ENCODE measurements around the gene PDE12.
"Not testable (repeated sequence)": the region's sequence is repeated elsewhere in the genome, so short reads cannot be mapped to it uniquely, and the experiment has no call there.

PDE12 gene

GRCh38 chr3:57583544-57583943 is 27.5 kb downstream of the PDE12 start:
- no peak for DNase-seq (ENCODE audit: low read depth in 2 of 2)

GRCh38 chr3:57586778-57587177 is 30.7 kb downstream of the PDE12 start:
- no peak for DNase-seq (ENCODE audit: low read depth in 2 of 2)

- DNase-seq (ENCODE audit: low read depth in 2 of 2): no peak
These were observed 31.8 kb downstream of the PDE12 start for GRCh38 chr3:57587905-57588304.

DNA sequence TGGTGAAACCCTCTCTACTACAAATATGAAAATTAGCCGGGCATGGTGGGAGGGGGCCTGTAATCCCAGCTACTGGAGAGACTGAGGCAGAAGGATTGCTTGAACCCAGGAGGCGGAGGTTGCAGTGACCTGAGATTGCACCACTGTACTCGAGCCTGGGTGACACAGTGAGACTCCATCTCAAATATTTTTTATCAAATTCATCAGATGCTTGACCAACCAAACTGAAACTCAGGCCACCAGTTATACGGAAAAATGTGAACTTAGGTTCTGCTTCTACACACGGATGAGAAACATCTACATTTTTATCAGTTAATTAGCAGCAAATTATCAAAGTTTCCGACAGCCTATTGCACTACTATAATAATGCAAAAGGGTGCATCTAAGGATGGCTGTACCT is 36.2 kb downstream of the PDE12 start:
- DNase-seq (ENCODE audit: low read depth in 2 of 2): no peak

GRCh38 chr3:57594144-57594543 is 38.1 kb downstream of the PDE12 start:
- DNase-seq (ENCODE audit: low read depth in 2 of 2): no peak

- no peak for DNase-seq (ENCODE audit: low read depth in 2 of 2)
These were observed 38.5 kb downstream of the PDE12 start for GRCh38 chr3:57594576-57594975.

GRCh38 chr3:57596495-57597126 is 40.5 kb downstream of the PDE12 start:
- peak; percentile 20 to 45 for DNase-seq (ENCODE audit: low read depth in 2 of 2)

DNA sequence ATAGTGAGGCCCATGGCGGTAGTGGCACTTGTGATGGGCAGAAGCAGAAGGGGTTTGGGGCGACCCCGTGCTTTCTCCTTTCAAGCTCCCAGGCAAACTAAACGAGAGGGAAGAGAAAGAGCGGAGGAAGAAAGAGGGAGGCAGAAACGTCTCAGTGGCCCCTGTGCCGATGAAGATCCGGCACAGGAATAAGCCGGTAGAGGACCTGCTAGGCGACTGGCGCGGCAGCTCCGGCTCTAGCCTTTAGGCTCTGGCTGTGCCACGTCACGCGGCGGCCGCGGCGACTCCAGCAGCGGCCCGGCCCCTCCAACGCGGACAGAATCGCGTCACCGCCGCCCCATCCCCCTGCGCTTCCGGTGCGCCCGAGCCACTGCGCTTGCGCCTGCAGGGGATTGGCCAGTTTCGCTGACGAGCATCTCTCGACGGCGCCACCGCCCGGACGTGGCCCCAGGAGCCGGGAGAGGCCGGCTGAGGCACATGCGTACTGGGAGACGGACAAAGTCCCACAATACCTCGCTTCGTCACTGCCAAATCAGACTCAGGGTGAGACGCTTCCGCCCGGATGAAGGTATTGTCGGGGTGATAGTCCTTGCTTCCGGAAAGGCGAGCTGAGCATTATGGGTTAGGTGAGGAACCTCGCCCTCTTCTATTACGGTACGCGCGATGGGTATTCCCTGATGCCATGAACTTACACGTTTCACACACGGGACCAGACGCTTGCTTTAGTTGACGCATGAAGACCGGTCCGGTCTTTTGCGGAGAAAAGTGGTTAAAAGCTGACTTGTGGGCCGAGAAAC is 41.3 kb downstream of the PDE12 start, which contains the start of gene ARF4:
TSS of gene ARF4 (minus strand) at position 218 of the 797 bp plus-strand sequence. CDS start at position 14, 204 bp downstream.
- peak; percentile 97 to 98 for DNase-seq (ENCODE audit: low read depth in 2 of 2)

DNA sequence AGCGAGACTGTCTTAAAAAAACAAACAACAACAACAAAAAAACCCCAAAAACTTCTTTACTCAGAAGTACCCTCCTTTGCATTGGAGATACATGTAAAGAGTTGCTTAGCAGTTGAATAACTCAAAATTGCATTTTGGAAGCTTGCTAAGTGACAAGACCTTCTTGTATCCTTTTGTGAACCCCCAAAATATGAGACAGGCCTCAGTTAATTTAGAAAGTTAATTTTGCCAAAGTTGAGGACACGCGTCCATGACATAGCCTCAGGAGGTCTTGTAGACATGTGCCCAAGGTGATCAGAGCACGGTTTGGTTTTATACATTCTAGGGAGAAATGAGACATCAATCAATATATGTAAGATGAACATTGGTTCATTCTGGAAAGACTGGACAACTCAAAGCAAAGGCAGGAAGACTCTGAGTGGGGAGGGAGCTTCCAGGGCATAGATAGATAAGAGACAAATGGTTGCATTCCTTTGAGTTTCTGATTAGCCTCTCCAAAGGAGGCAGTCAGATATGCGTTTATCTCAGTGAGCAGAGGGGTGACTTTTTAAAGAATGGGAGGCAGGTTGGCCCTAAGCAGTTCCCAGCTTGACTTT is 42.8 kb downstream of the PDE12 start:
- no peak for DNase-seq (ENCODE audit: low read depth in 2 of 2)

- no peak for DNase-seq (ENCODE audit: low read depth in 2 of 2)
These were observed 44.1 kb downstream of the PDE12 start for GRCh38 chr3:57600195-57600594.

GRCh38 chr3:57604971-57605370 is 48.9 kb downstream of the PDE12 start:
- DNase-seq (ENCODE audit: low read depth in 2 of 2): no peak

DNA sequence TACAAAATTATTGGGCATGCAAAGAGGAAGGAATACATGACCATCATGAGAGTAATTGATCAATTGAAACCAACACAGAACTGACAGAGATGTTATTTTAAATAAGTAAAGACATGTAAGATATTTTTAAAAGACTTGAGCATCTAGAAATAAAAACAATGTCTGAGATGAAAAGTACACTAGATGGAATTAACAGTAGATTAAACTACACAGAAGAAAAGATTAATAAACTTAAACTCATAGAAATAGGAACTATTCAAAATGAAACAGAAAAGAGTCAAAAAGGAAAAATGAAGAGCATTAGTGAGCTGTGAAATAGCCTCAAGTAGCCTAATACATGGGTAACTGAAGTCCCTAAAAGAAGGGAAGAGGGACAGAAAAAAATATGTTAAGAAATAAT is 49.6 kb downstream of the PDE12 start:
- no peak for DNase-seq (ENCODE audit: low read depth in 2 of 2)

DNA sequence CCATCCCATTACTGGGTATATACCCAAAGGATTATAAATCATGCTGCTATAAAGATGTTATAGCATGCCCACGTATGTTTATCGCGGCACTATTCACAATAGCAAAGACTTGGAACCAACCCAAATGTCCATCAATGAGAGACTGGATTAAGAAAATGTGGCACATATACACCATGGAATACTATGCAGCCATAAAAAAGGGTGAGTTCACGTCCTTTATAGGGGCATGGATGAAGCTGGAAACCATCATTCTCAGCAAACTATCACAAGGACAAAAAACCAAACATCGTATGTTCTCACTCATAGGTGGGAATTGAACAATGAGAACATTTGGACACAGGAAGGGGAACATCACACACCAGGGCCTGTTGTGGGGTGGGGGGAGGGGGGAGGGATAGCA is 55.8 kb downstream of the PDE12 start:
- DNase-seq (ENCODE audit: low read depth in 2 of 2): not testable (repeated sequence)

GRCh38 chr3:57616233-57616632 is 60.2 kb downstream of the PDE12 start:
- no peak for DNase-seq (ENCODE audit: low read depth in 2 of 2)

Data from activated CD4-positive, alpha-beta T cell treated with anti-CD3 and anti-CD28 coated beads for 24 hours (primary cell).